GM23338 (cell line): ENCODE measurements around the gene ATP9B. TPM values are rescaled to one million over a fixed set of nuclear protein-coding genes. Genes with fewer than 3 reads are reported as not detected.

Experiments used
- ATAC-seq: fragments of 200-7000 bp; cut with Tn5 transposase; 3 replicates; pipeline ENCODE4 v1.9.1; 2020
- DNase-seq: peaks from one replicate; pipeline ENCODE4 v3.0.0-alpha.2; 2015; ENCODE audit warnings: low spot score
- H2AFZ ChIP-seq: fragments of 200-600 bp; sonication (generic); 2 replicates; pipeline ENCODE4 v1.8.0; 2016; ENCODE audit warnings: antibody characterized with exemption, mild to moderate bottlenecking, moderate library complexity
- H3F3A ChIP-seq: fragments of 200-600 bp; sonication (generic); replicated peaks from 2 replicates; pipeline ENCODE4 v1.8.0; 2017; ENCODE audit warnings: antibody characterized with exemption, mixed run types, low read depth
- H3K27ac ChIP-seq: fragments of 200-600 bp; sonication (generic); 2 replicates; pipeline ENCODE4 v1.6.1; 2016; ENCODE audit warnings: low read depth
- H3K27me3 ChIP-seq: fragments of 200-600 bp; sonication (generic); 2 replicates; pipeline ENCODE4 v1.8.0; 2016; ENCODE audit warnings: mild to moderate bottlenecking, mixed run types, moderate library complexity; ENCODE audit not compliant: insufficient read depth
- H3K36me3 ChIP-seq: fragments of 200-600 bp; sonication (generic); 2 replicates; pipeline ENCODE4 v1.8.0; 2016; ENCODE audit warnings: mild to moderate bottlenecking; ENCODE audit not compliant: insufficient read depth
- H3K4me1 ChIP-seq: fragments of 200-600 bp; sonication (generic); 2 replicates; pipeline ENCODE4 v1.8.0; 2016; ENCODE audit warnings: mild to moderate bottlenecking, moderate library complexity; ENCODE audit not compliant: insufficient read depth
- H3K4me2 ChIP-seq: fragments of 200-600 bp; sonication (generic); 2 replicates; pipeline ENCODE4 v1.7.1; 2017; ENCODE audit warnings: mixed run types
- H3K4me3 ChIP-seq: fragments of 200-600 bp; sonication (generic); 2 replicates; pipeline ENCODE4 v1.6.1; 2016; ENCODE audit warnings: mixed run types
- H3K79me2 ChIP-seq: fragments of 200-600 bp; sonication (generic); replicated peaks from 2 replicates; pipeline ENCODE4 v1.8.0; 2017; ENCODE audit warnings: mild to moderate bottlenecking; ENCODE audit not compliant: insufficient read depth
- H3K9me2 ChIP-seq: fragments of 200-600 bp; sonication (generic); 2 replicates; pipeline ENCODE4 v1.8.0; 2017; ENCODE audit not compliant: insufficient read depth
- H4K20me1 ChIP-seq: fragments of 200-600 bp; sonication (generic); replicated peaks from 2 replicates; pipeline ENCODE4 v1.8.0; 2017; ENCODE audit warnings: mild to moderate bottlenecking; ENCODE audit not compliant: insufficient read depth
- H3K27ac Mint-ChIP-seq: 2 replicates; pipeline ENCODE4 v1.8.0; 2020; ENCODE audit warnings: inconsistent platforms, mild to moderate bottlenecking, moderate library complexity, mixed read lengths
- H3K27me3 Mint-ChIP-seq: 3 replicates; pipeline ENCODE4 v1.8.0; 2022; ENCODE audit warnings: low read depth, mild to moderate bottlenecking, moderate library complexity, mixed read lengths, inconsistent platforms; ENCODE audit not compliant: insufficient read depth, poor library complexity
- H3K36me3 Mint-ChIP-seq: 3 replicates; pipeline ENCODE4 v1.8.0; 2021; ENCODE audit warnings: low read depth, mild to moderate bottlenecking, inconsistent platforms, moderate library complexity, mixed read lengths
- H3K4me1 Mint-ChIP-seq: 3 replicates; pipeline ENCODE4 v1.8.0; 2020; ENCODE audit warnings: mild to moderate bottlenecking, inconsistent platforms, mixed read lengths
- H3K4me3 Mint-ChIP-seq: 3 replicates; pipeline ENCODE4 v1.8.0; 2021; ENCODE audit warnings: moderate library complexity, mild to moderate bottlenecking, inconsistent platforms, mixed read lengths
- H3K9me3 Mint-ChIP-seq: 3 replicates; pipeline ENCODE4 v1.8.0; 2020; ENCODE audit warnings: moderate library complexity, mild to moderate bottlenecking, inconsistent platforms, mixed read lengths
- CREB1 ChIP-seq: fragments of 250-450 bp; sonication (Bioruptor Pico); IDR thresholded peaks from 2 replicates; pipeline ENCODE4 v1.5.0; 2020; ENCODE audit warnings: low read depth, mild to moderate bottlenecking, moderate library complexity
- JUNB ChIP-seq: IDR thresholded peaks from one replicate; pipeline ENCODE4 v1.6.1; 2016; ENCODE audit warnings: antibody characterized with exemption; ENCODE audit not compliant: unreplicated experiment
- POLR2AphosphoS5 ChIP-seq: IDR thresholded peaks from 2 replicates; pipeline ENCODE4 v1.6.1; 2016; ENCODE audit warnings: antibody characterized with exemption, low read depth
- REST ChIP-seq: IDR thresholded peaks from one replicate; pipeline ENCODE4 v1.6.1; 2018; ENCODE audit warnings: antibody characterized with exemption; ENCODE audit not compliant: unreplicated experiment
- ZNF114 ChIP-seq: fragments of 250-450 bp; sonication (Bioruptor Pico); IDR thresholded peaks from 2 replicates; pipeline ENCODE4 v1.5.0; 2020; ENCODE audit warnings: mild to moderate bottlenecking, moderate library complexity
- ZNF331 ChIP-seq: fragments of 250-450 bp; sonication (Bioruptor Pico); IDR thresholded peaks from 2 replicates; pipeline ENCODE4 v1.5.0; 2020; ENCODE audit warnings: low read depth, mild to moderate bottlenecking, moderate library complexity
- polyA plus RNA-seq: library from polyadenylated mRNA; unstranded; fragments of >200 nt; fragmentation: Nextera tagmentation; extraction: Ambion mirVana; gene quantifications from 2 replicates; pipeline ENCODE4 v1.2.1, GENCODE V29; 2016
- total RNA-seq: library from RNA; depleted of rRNA; stranded (reverse); fragments of >200 nt; shearing (Covaris generic); gene quantifications from 2 replicates; pipeline ENCODE4 v1.2.3, GENCODE V29; 2014
- TF ChIP-seq, protein P1 (sequence below): IDR thresholded peaks from 2 replicates; pipeline ENCODE4 v1.6.1; 2016; ENCODE audit warnings: antibody characterized with exemption

Gene ATP9B
- total and polyA plus RNA-seq, 2 experiments from 2014 or later, result 14.2 to 25.6 TPM

- TF ChIP-seq REST, result no peak
- TF ChIP-seq, protein P1, sequence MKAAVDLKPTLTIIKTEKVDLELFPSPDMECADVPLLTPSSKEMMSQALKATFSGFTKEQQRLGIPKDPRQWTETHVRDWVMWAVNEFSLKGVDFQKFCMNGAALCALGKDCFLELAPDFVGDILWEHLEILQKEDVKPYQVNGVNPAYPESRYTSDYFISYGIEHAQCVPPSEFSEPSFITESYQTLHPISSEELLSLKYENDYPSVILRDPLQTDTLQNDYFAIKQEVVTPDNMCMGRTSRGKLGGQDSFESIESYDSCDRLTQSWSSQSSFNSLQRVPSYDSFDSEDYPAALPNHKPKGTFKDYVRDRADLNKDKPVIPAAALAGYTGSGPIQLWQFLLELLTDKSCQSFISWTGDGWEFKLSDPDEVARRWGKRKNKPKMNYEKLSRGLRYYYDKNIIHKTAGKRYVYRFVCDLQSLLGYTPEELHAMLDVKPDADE, result no peak
- TF ChIP-seq ZNF114, result no peak
- no peak for TF ChIP-seq ZNF331 (CRISPR knock-in tag)
These were observed 137.2 kb downstream of the ATP9B start (continued) for GRCh38 chr18:79206444-79206843.

- no peaks in the 10 kb centered on the region for H3K36me3 ChIP-seq
- H3K27ac Mint-ChIP-seq, result no peak overlapping the region
- no peaks in the 10 kb centered on the region for H3K9me3 Mint-ChIP-seq
- no peak for DNase-seq
- H3K4me2 ChIP-seq, result no peak overlapping the region
- no peaks in the 10 kb centered on the region for H3K4me1 ChIP-seq
- no peaks in the 10 kb centered on the region for H3F3A ChIP-seq
- no peak overlapping the region for H2AFZ ChIP-seq
- no peaks in the 10 kb centered on the region for H3K4me1 Mint-ChIP-seq
- TF ChIP-seq CREB1 (CRISPR knock-in tag) (no peak), POLR2AphosphoS5 (no peak)
- H3K79me2 ChIP-seq, result no peaks in the 10 kb centered on the region; the same call in 1 of the 2 replicates
- no peak overlapping the region for H3K4me3 Mint-ChIP-seq
- no peaks in the 10 kb centered on the region for H3K27me3 Mint-ChIP-seq
- no peaks in the 10 kb centered on the region for H3K27me3 ChIP-seq
- no peak overlapping the region for H3K4me3 ChIP-seq
- H4K20me1 ChIP-seq, result peaks cover 5% of the 10 kb centered on the region
- ATAC-seq, result peak; percentile 29; the same call in 2 of the 3 replicates
- no peak overlapping the region for H3K27ac ChIP-seq
- H3K36me3 Mint-ChIP-seq, result peaks cover 9% of the 10 kb centered on the region; the same call in 2 of the 3 replicates
- no peaks in the 10 kb centered on the region for H3K9me2 ChIP-seq
These were observed 139.7 kb downstream of the ATP9B start for GRCh38 chr18:79208906-79209305.

- Histone ChIP-seq H3F3A (no peaks in the 10 kb centered on the region), H2AFZ (no peak overlapping the region), H3K4me2 (no peak overlapping the region), H3K4me3 (no peak overlapping the region), H3K27ac (no peak overlapping the region), H4K20me1 (peaks cover 5% of the 10 kb centered on the region), H3K36me3 (no peaks in the 10 kb centered on the region), H3K9me2 (no peaks in the 10 kb centered on the region), H3K4me1 (no peaks in the 10 kb centered on the region), H3K79me2 (no peaks in the 10 kb centered on the region; the same call in 1 of the 2 replicates), H3K27me3 (no peaks in the 10 kb centered on the region)
- Mint-ChIP-seq H3K27me3 (no peaks in the 10 kb centered on the region), H3K9me3 (no peaks in the 10 kb centered on the region), H3K4me1 (no peaks in the 10 kb centered on the region), H3K4me3 (no peak overlapping the region), H3K27ac (0 out of 2 replicates have a peak overlapping the region, but pooled peaks have one; percentile 2), H3K36me3 (peaks cover 9% of the 10 kb centered on the region; the same call in 2 of the 3 replicates)
- no peak for TF ChIP-seq JUNB
- DNase-seq, result no peak
- no peak for ATAC-seq
These were observed 141.1 kb downstream of the ATP9B start for GRCh38 chr18:79210002-79210910.
